Mesenchymal stem cell (in vitro differentiated cells and primary cell): ENCODE results near the gene CCSER1.

Experiments used
- DNase-seq: peaks from one replicate; pipeline ENCODE4 v3.0.0-alpha.2; 2013
- H2AFZ ChIP-seq: one replicate; pipeline ENCODE4 v1.6.1; 2013; ENCODE audit warnings: low read depth, mild to moderate bottlenecking, control low read depth, inconsistent platforms, low read length, moderate library complexity
- H2AK5ac ChIP-seq: 2 replicates; pipeline ENCODE4 v1.6.1; 2013; ENCODE audit warnings: low read length, moderate library complexity, mild to moderate bottlenecking, inconsistent platforms; ENCODE audit not compliant: severe bottlenecking
- H2BK120ac ChIP-seq: one replicate; pipeline ENCODE4 v1.6.1; 2013; ENCODE audit warnings: low read depth, mild to moderate bottlenecking, inconsistent platforms, low read length, moderate library complexity
- H2BK12ac ChIP-seq, 2 experiments: one replicate each; pipeline ENCODE4 v1.6.1; 2013; ENCODE audit warnings: inconsistent platforms in 2 of 2, low read length in 2 of 2, mild to moderate bottlenecking in 2 of 2, moderate library complexity in 2 of 2, control low read depth in 1 of 2
- H2BK15ac ChIP-seq: one replicate; pipeline ENCODE4 v1.6.1; 2013; ENCODE audit warnings: mild to moderate bottlenecking, low read depth, inconsistent platforms; ENCODE audit not compliant: poor library complexity, severe bottlenecking
- H2BK5ac ChIP-seq: 2 replicates; pipeline ENCODE4 v1.6.1; 2013; ENCODE audit warnings: low read depth, mild to moderate bottlenecking, low read length, control low read depth, inconsistent platforms; ENCODE audit not compliant: poor library complexity, severe bottlenecking
- H3K14ac ChIP-seq, 2 experiments: one replicate each; pipeline ENCODE4 v1.6.1; 2013; ENCODE audit warnings: inconsistent platforms in 2 of 2, low read length in 2 of 2, control low read depth in 1 of 2, mild to moderate bottlenecking in 1 of 2, moderate library complexity in 1 of 2
- H3K18ac ChIP-seq, 2 experiments: one replicate each; pipeline ENCODE4 v1.6.1; 2013; ENCODE audit warnings: inconsistent platforms in 2 of 2, low read length in 2 of 2, control low read depth in 1 of 2, low read depth in 1 of 2, mild to moderate bottlenecking in 1 of 2
- H3K23ac ChIP-seq, 2 experiments: one replicate each; pipeline ENCODE4 v1.6.1; 2013; ENCODE audit warnings: inconsistent platforms in 2 of 2, low read length in 2 of 2, mild to moderate bottlenecking in 2 of 2, moderate library complexity in 2 of 2, control low read depth in 1 of 2
- H3K27ac ChIP-seq: 2 replicates; pipeline ENCODE4 v1.5.1; 2013; ENCODE audit warnings: mild to moderate bottlenecking, moderate library complexity, low read length, control low read depth, inconsistent platforms; ENCODE audit not compliant: poor library complexity, severe bottlenecking
- H3K27me3 ChIP-seq, 2 experiments: 2 replicates each; pipeline versions ENCODE4 v1.6.1 to v1.7.0; 2013; ENCODE audit warnings: low read length in 2 of 2, mild to moderate bottlenecking in 2 of 2, moderate library complexity in 2 of 2, control low read depth in 1 of 2, inconsistent platforms in 1 of 2; ENCODE audit not compliant: control insufficient read depth in 1 of 2, insufficient read depth in 1 of 2
- H3K36me3 ChIP-seq, 2 experiments: 2 replicates each; pipeline versions ENCODE4 v1.6.1 to v1.7.0; 2013; ENCODE audit warnings: low read length in 2 of 2, control low read depth in 1 of 2, inconsistent platforms in 1 of 2, low read depth in 1 of 2, mild to moderate bottlenecking in 1 of 2; ENCODE audit not compliant: insufficient read depth in 2 of 2, control insufficient read depth in 1 of 2
- H3K4ac ChIP-seq, 2 experiments: one replicate each; pipeline ENCODE4 v1.6.1; 2013; ENCODE audit warnings: inconsistent platforms in 2 of 2, low read length in 2 of 2, mild to moderate bottlenecking in 2 of 2, moderate library complexity in 2 of 2, control low read depth in 1 of 2, low read depth in 1 of 2
- H3K4me1 ChIP-seq: 2 replicates; pipeline ENCODE4 v1.6.1; 2013; ENCODE audit warnings: low read depth, low read length, control low read depth; ENCODE audit not compliant: control insufficient read depth, insufficient read depth
- H3K4me2 ChIP-seq: 2 replicates; pipeline ENCODE4 v1.6.1; 2013; ENCODE audit warnings: low read length, mild to moderate bottlenecking, inconsistent platforms; ENCODE audit not compliant: poor library complexity, severe bottlenecking
- H3K4me3 ChIP-seq, 2 experiments: 2 replicates each; pipeline versions ENCODE4 v1.5.1 to v1.7.0; 2013; ENCODE audit warnings: low read length in 2 of 2, mild to moderate bottlenecking in 2 of 2, control low read depth in 1 of 2, low read depth in 1 of 2; ENCODE audit not compliant: insufficient read depth in 1 of 2
- H3K79me1 ChIP-seq: replicated peaks from 2 replicates; pipeline ENCODE4 v1.6.1; 2013; ENCODE audit warnings: mild to moderate bottlenecking, control low read depth, low read length, inconsistent platforms; ENCODE audit not compliant: poor library complexity, severe bottlenecking
- H3K9ac ChIP-seq: 2 replicates; pipeline ENCODE4 v1.7.0; 2013; ENCODE audit warnings: mild to moderate bottlenecking, low read length, moderate library complexity
- H3K9me3 ChIP-seq: 2 replicates; pipeline ENCODE4 v1.7.0; 2013; ENCODE audit warnings: mild to moderate bottlenecking, low read length; ENCODE audit not compliant: control insufficient read depth
- H4K8ac ChIP-seq: one replicate; pipeline ENCODE4 v1.6.1; 2013; ENCODE audit warnings: inconsistent platforms, mild to moderate bottlenecking, low read length, moderate library complexity
- H4K91ac ChIP-seq: one replicate; pipeline ENCODE4 v1.6.1; 2013; ENCODE audit warnings: mild to moderate bottlenecking, low read length, inconsistent platforms
- WGBS: methylation state at CpG from one replicate; pipeline ENCODE4 v1.1.7; 2013; ENCODE audit warnings: mixed read lengths; 5-methylcytosine and 5-hydroxymethylcytosine counted together

The CCSER1 gene

DNA sequence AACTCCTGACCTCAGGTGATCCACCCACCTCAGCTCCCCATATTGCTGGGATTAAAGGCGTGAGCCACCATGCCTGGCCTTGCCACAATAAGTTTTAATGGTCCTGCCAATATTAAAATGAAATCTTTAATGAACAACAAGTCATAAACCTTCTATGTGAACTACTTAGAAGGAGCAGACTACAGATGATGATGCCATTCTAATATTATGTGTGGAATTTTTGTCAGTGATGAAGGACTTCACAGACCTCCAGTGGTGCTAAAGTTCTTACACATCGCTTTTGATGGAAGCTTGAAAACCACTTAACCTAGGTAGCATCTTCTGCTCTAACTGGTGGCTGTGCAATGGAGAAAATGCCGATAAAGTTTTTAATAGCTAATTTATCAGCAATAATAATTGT, 331.4 kb downstream of the CCSER1 start:
- H3K79me1 ChIP-seq, result no peaks in the 10 kb centered on the region
- no peaks in the 10 kb centered on the region for H3K4me1 ChIP-seq
- no peak overlapping the region for H3K9ac ChIP-seq
- no peaks in the 10 kb centered on the region for H3K27me3 ChIP-seq
- H2BK5ac ChIP-seq, result no peak overlapping the region
- WGBS, result 38% methylated on average over 2 of the region's 3 CpGs
- no peak overlapping the region for H3K27ac ChIP-seq
- no peak overlapping the region for H3K18ac ChIP-seq
- H3K4me2 ChIP-seq, result no peak overlapping the region
- no peak for DNase-seq
- peaks cover 0 to 4% of the 10 kb centered on the region in 2 experiments for H3K36me3 ChIP-seq
- H2BK15ac ChIP-seq, result no peak overlapping the region
- no peak overlapping the region for H4K91ac ChIP-seq
- H3K14ac ChIP-seq, result no peak overlapping the region
- H2BK12ac ChIP-seq, result no peak overlapping the region
- no peak overlapping the region for H2BK120ac ChIP-seq
- H3K9me3 ChIP-seq, result peaks cover 11% of the 10 kb centered on the region
- no peak overlapping the region for H4K8ac ChIP-seq
- H3K23ac ChIP-seq, result no peak overlapping the region
- no peak overlapping the region for H2AK5ac ChIP-seq
- no peak overlapping the region for H3K4me3 ChIP-seq
- no peak overlapping the region for H3K4ac ChIP-seq
- no peak overlapping the region for H2AFZ ChIP-seq

GRCh38 chr4:90474484-90474883, 347.3 kb downstream of the CCSER1 start:
- no peak overlapping the region for H2BK5ac ChIP-seq
- 80% methylated on average over 1 of the region's 1 CpG for WGBS
- H3K23ac ChIP-seq, result no peak overlapping the region
- H3K79me1 ChIP-seq, result no peaks in the 10 kb centered on the region
- H3K27me3 ChIP-seq, result no peaks in the 10 kb centered on the region
- H3K36me3 ChIP-seq, result no peaks in the 10 kb centered on the region
- H3K4me1 ChIP-seq, result no peaks in the 10 kb centered on the region
- H3K4ac ChIP-seq, result no peak overlapping the region
- no peak overlapping the region for H3K27ac ChIP-seq
- no peak overlapping the region for H3K18ac ChIP-seq
- H3K4me2 ChIP-seq, result no peak overlapping the region
- no peak overlapping the region for H2AFZ ChIP-seq
- no peaks in the 10 kb centered on the region for H3K9me3 ChIP-seq
- DNase-seq, result no peak
- no peak overlapping the region for H2BK12ac ChIP-seq
- H2BK15ac ChIP-seq, result no peak overlapping the region
- no peak overlapping the region for H3K14ac ChIP-seq
- H4K8ac ChIP-seq, result no peak overlapping the region
- no peak overlapping the region for H3K9ac ChIP-seq
- no peak overlapping the region for H4K91ac ChIP-seq
- no peak overlapping the region for H3K4me3 ChIP-seq
- no peak overlapping the region for H2BK120ac ChIP-seq
- H2AK5ac ChIP-seq, result no peak overlapping the region

- Histone ChIP-seq H3K23ac (no peak overlapping the region), H3K27me3 (no peaks in the 10 kb centered on the region), H3K9ac (no peak overlapping the region), H3K27ac (no peak overlapping the region), H3K4me3 (peak overlapping the region in 1 of 2 experiments; percentile 6), H3K4me1 (no peaks in the 10 kb centered on the region), H3K14ac (no peak overlapping the region), H2BK5ac (no peak overlapping the region), H3K79me1 (no peaks in the 10 kb centered on the region), H4K91ac (no peak overlapping the region), H3K18ac (no peak overlapping the region), H2BK15ac (no peak overlapping the region), H3K36me3 (no peaks in the 10 kb centered on the region), H3K9me3 (no peaks in the 10 kb centered on the region), H2AK5ac (no peak overlapping the region), H2BK120ac (no peak overlapping the region), H2BK12ac (no peak overlapping the region), H3K4ac (no peak overlapping the region), H3K4me2 (no peak overlapping the region), H4K8ac (no peak overlapping the region), H2AFZ (no peak overlapping the region)
- no peak for DNase-seq
- WGBS, result 79% methylated on average over 5 of the region's 6 CpGs
Observed at GRCh38 chr4:90476019-90476418, 348.8 kb downstream of the CCSER1 start.

DNA sequence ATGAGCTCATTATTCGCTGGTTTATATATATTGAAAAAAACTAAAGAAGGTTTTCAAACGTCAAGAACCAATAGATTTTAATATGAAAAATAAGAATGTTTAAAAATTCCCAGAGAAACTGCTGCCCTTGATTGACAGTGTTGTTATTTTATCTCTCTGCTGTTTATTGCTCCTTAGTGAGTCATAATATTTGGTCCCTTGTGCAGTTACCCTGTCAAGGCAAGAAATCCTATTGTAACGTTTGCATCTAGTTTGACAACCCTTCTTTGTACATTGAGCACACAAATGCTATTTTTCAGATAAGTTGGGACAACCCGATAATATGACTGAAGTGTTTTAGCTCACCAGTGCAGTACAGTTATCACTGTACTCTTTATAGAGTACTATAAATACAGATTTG, 349.4 kb downstream of the CCSER1 start:
- no peak for DNase-seq
- Histone ChIP-seq H2BK12ac (no peak overlapping the region), H3K18ac (no peak overlapping the region), H3K79me1 (no peaks in the 10 kb centered on the region), H3K27ac (no peak overlapping the region), H2BK5ac (no peak overlapping the region), H2AFZ (no peak overlapping the region), H4K91ac (no peak overlapping the region), H3K4me1 (no peaks in the 10 kb centered on the region), H2BK120ac (no peak overlapping the region), H3K36me3 (no peaks in the 10 kb centered on the region), H2AK5ac (no peak overlapping the region), H3K27me3 (no peaks in the 10 kb centered on the region), H2BK15ac (no peak overlapping the region), H3K4me2 (no peak overlapping the region), H3K9me3 (no peaks in the 10 kb centered on the region), H4K8ac (no peak overlapping the region), H3K4me3 (no peak overlapping the region), H3K14ac (no peak overlapping the region), H3K23ac (no peak overlapping the region), H3K9ac (no peak overlapping the region), H3K4ac (no peak overlapping the region)
- 84% methylated on average over 2 of the region's 4 CpGs for WGBS
